Mesendoderm (in vitro differentiated cells): ENCODE data around the gene LRIG1.

ENCODE experiments used
- DNase-seq: peaks from one replicate; pipeline ENCODE4 v3.0.0; 2013
- H2AK5ac ChIP-seq: 2 replicates; pipeline ENCODE4 v1.6.1; 2013; ENCODE audit warnings: low read length, inconsistent platforms
- H2BK120ac ChIP-seq: 2 replicates; pipeline ENCODE4 v1.6.1; 2013; ENCODE audit warnings: low read depth, mild to moderate bottlenecking, low read length, moderate library complexity, mixed read lengths
- H2BK15ac ChIP-seq: replicated peaks from 2 replicates; pipeline ENCODE4 v1.6.1; 2013; ENCODE audit warnings: low read depth, mild to moderate bottlenecking, moderate library complexity
- H2BK5ac ChIP-seq: 2 replicates; pipeline ENCODE4 v1.6.1; 2013; ENCODE audit warnings: low read length, inconsistent platforms
- H3K18ac ChIP-seq: 2 replicates; pipeline ENCODE4 v1.6.1; 2013; ENCODE audit warnings: mild to moderate bottlenecking, low read length, mixed read lengths
- H3K23ac ChIP-seq: one replicate; pipeline ENCODE4 v1.6.1; 2013; ENCODE audit warnings: low read length
- H3K27ac ChIP-seq: 2 replicates; pipeline ENCODE4 v1.5.1; 2013; ENCODE audit warnings: low read depth, mild to moderate bottlenecking, inconsistent platforms, low read length, moderate library complexity
- H3K27me3 ChIP-seq: 2 replicates; pipeline ENCODE4 v1.6.1; 2013; ENCODE audit warnings: low read length, control low read depth, mild to moderate bottlenecking, inconsistent platforms; ENCODE audit not compliant: insufficient read depth, poor library complexity
- H3K36me3 ChIP-seq: 2 replicates; pipeline ENCODE4 v1.6.1; 2013; ENCODE audit warnings: low read length, inconsistent platforms; ENCODE audit not compliant: control insufficient read depth, insufficient read depth
- H3K4ac ChIP-seq: one replicate; pipeline ENCODE4 v1.6.1; 2013; ENCODE audit warnings: low read depth, mild to moderate bottlenecking, low read length, moderate library complexity
- H3K4me1 ChIP-seq: 2 replicates; pipeline ENCODE4 v1.6.1; 2013; ENCODE audit warnings: low read depth, low read length, inconsistent platforms; ENCODE audit not compliant: control insufficient read depth
- H3K4me2 ChIP-seq: 2 replicates; pipeline ENCODE4 v1.6.1; 2013; ENCODE audit warnings: low read length
- H3K4me3 ChIP-seq: 2 replicates; pipeline ENCODE4 v1.5.1; 2013; ENCODE audit warnings: mild to moderate bottlenecking, low read length
- H3K56ac ChIP-seq: one replicate; pipeline ENCODE4 v1.6.1; 2013; ENCODE audit warnings: low read length
- H3K79me1 ChIP-seq: 2 replicates; pipeline ENCODE4 v1.6.1; 2013; ENCODE audit warnings: low read length, inconsistent platforms
- H3K79me2 ChIP-seq: 2 replicates; pipeline ENCODE4 v1.6.1; 2013; ENCODE audit warnings: mild to moderate bottlenecking, low read length; ENCODE audit not compliant: control insufficient read depth, insufficient read depth
- H3K9ac ChIP-seq: 2 replicates; pipeline ENCODE4 v1.6.1; 2013; ENCODE audit warnings: low read length, inconsistent platforms
- H4K5ac ChIP-seq: one replicate; pipeline ENCODE4 v1.6.1; 2013; ENCODE audit warnings: low read length
- H4K8ac ChIP-seq: one replicate; pipeline ENCODE4 v1.6.1; 2013; ENCODE audit warnings: low read depth, mild to moderate bottlenecking, control low read depth, low read length, moderate library complexity
- WGBS: extraction: QIAGEN DNeasy Blood & Tissue Kit; methylation state at CpG from one replicate; pipeline ENCODE4 v1.1.7; 2013; ENCODE audit warnings: low lambda C conversion rate, missing lambda C conversion rate; ENCODE audit not compliant: insufficient coverage; ENCODE audit errors: extremely low coverage; 5-methylcytosine and 5-hydroxymethylcytosine counted together

LRIG1 gene

DNA sequence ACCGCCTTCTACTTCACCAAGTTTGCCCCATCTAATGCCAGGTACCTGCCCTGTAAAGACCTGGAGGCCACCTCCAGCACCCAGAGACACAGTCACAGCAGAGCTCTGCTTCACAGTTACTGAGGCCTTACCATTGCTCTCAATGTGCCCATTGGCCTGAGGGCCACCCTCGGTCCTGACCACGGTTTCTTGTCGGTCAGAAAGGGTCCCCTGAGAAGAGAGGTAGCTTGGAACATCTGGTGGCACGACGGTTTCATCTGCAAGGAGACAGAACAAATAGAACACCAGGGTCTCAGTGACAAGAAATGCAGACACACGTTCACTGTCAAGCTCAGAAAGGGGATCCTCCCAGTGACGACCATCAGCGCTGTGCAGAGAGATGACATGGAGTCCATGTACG lies 118.7 kb downstream of the LRIG1 start:
- WGBS = no CpG with 5 or more reads among the region's 10 CpGs
- no peak for DNase-seq
- no peak overlapping the region for H3K9ac ChIP-seq
- H3K79me1 ChIP-seq = no peaks in the 10 kb centered on the region
- no peaks in the 10 kb centered on the region for H3K79me2 ChIP-seq
- no peaks in the 10 kb centered on the region for H3K4me1 ChIP-seq
- H4K8ac ChIP-seq = no peak overlapping the region
- no peak overlapping the region for H2BK15ac ChIP-seq
- H2AK5ac ChIP-seq = no peak overlapping the region
- no peak overlapping the region for H3K18ac ChIP-seq
- peaks cover 20% of the 10 kb centered on the region for H3K36me3 ChIP-seq
- no peak overlapping the region for H3K23ac ChIP-seq
- H3K4me3 ChIP-seq = no peak overlapping the region
- H3K4me2 ChIP-seq = no peak overlapping the region
- no peak overlapping the region for H4K5ac ChIP-seq
- H3K27me3 ChIP-seq = no peaks in the 10 kb centered on the region
- no peak overlapping the region for H2BK120ac ChIP-seq
- H3K27ac ChIP-seq = no peak overlapping the region
- no peak overlapping the region for H3K56ac ChIP-seq
- H2BK5ac ChIP-seq = no peak overlapping the region
- no peak overlapping the region for H3K4ac ChIP-seq

DNA sequence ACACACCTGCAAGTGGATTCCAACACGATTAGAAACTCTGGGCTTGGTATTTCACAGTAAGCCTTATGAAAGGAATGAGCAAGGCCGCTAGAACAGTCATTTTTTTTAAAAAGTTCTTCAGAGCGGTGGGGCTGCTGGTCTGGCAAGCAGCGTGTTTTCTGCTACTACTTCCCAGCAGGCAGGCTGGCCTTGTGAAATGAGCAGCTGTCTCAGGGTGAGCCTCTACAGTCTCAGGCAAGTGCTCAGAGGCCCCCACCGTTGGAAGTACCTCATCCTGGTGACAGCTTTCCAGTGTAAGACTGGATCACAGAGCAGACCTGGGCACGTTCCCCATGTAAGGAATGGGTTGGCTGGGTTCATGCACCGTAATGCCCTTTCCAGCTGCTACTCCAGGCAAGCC lies 119.2 kb downstream of the LRIG1 start:
- Histone ChIP-seq H2BK5ac (no peak overlapping the region), H3K4me2 (no peak overlapping the region), H3K27ac (no peak overlapping the region), H3K56ac (no peak overlapping the region), H3K9ac (no peak overlapping the region), H2AK5ac (no peak overlapping the region), H3K18ac (no peak overlapping the region), H4K8ac (no peak overlapping the region), H3K36me3 (peaks cover 20% of the 10 kb centered on the region), H3K79me2 (no peaks in the 10 kb centered on the region), H3K27me3 (no peaks in the 10 kb centered on the region), H2BK120ac (no peak overlapping the region), H3K4ac (no peak overlapping the region), H4K5ac (no peak overlapping the region), H3K23ac (no peak overlapping the region), H3K79me1 (no peaks in the 10 kb centered on the region), H3K4me3 (no peak overlapping the region), H2BK15ac (no peak overlapping the region), H3K4me1 (no peaks in the 10 kb centered on the region)
- WGBS = no CpG with 5 or more reads among the region's 7 CpGs
- no peak for DNase-seq

DNA sequence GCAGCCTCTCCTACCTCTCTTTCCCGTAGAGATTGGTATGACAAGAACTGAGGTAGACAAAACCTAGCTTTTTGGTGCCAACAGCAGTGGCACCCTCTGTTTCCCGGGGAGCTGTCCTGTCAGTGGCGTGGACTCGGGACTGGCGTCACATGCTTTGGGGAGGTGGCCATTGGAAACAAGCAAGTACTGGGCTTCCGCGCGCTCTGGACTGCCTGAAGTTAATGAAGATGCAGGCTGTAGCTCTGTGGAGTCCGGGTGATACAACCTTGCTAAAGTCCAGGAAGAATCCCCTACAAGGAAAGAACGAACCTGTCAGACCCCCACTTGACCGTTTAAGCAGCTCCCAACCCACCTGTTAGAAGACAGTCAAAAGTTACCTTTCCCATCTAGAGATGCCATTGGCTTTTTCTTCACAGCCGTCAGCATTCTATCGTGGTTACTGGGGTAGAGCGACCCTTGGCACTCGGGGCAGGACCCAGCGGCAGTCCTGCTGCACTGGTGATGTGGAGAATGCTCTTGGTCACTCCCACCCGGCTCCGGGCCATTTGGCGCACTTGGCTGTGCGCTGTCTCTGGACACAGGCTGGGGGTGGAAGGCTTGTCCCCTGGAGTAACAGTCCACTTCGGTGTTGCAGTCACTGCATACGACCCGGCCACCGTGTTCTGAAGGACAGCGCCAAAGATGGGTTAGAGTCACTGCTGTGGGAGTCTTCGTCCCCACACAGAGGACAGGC lies 120.5 kb downstream of the LRIG1 start:
- Histone ChIP-seq H4K8ac (no peak overlapping the region), H3K79me1 (no peaks in the 10 kb centered on the region), H3K18ac (no peak overlapping the region), H2BK5ac (no peak overlapping the region), H3K27me3 (no peaks in the 10 kb centered on the region), H4K5ac (no peak overlapping the region), H2BK15ac (no peak overlapping the region), H3K23ac (no peak overlapping the region), H3K4me3 (no peak overlapping the region), H3K4ac (no peak overlapping the region), H3K56ac (no peak overlapping the region), H3K4me2 (no peak overlapping the region), H2AK5ac (no peak overlapping the region), H3K36me3 (peaks cover 15% of the 10 kb centered on the region), H3K9ac (no peak overlapping the region), H2BK120ac (no peak overlapping the region), H3K79me2 (no peaks in the 10 kb centered on the region), H3K4me1 (no peaks in the 10 kb centered on the region), H3K27ac (no peak overlapping the region)
- WGBS = no CpG with 5 or more reads among the region's 26 CpGs
- DNase-seq = no peak

DNA sequence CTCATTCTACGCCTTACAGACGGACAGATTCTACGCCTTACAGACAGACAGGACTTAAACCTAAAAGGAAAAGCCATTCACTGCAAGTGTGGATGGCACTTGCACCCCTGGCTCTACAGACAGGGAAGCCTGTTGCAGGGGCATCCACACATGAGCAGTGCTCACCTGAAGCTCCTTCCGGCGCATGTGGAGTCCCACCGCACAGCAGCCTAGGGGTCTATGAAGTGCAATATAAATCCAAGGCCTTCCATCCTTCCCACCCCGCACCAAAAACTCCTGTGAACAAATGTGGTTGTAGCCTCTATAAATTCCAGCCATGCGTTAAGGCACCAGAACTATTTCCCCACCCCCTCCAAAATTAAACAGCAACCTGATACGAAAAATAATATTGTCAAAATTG lies 121.3 kb downstream of the LRIG1 start:
- no peak overlapping the region for H2AK5ac ChIP-seq
- no peak overlapping the region for H3K56ac ChIP-seq
- H3K4me1 ChIP-seq = no peaks in the 10 kb centered on the region
- no peak overlapping the region for H2BK15ac ChIP-seq
- no peak overlapping the region for H3K23ac ChIP-seq
- H3K36me3 ChIP-seq = peaks cover 15% of the 10 kb centered on the region
- H2BK5ac ChIP-seq = no peak overlapping the region
- H4K5ac ChIP-seq = no peak overlapping the region
- H3K4ac ChIP-seq = no peak overlapping the region
- no peaks in the 10 kb centered on the region for H3K27me3 ChIP-seq
- no peak for DNase-seq
- H3K18ac ChIP-seq = no peak overlapping the region
- H2BK120ac ChIP-seq = no peak overlapping the region
- no CpG with 5 or more reads among the region's 9 CpGs for WGBS
- H3K79me1 ChIP-seq = no peaks in the 10 kb centered on the region
- H3K9ac ChIP-seq = no peak overlapping the region
- no peak overlapping the region for H4K8ac ChIP-seq
- H3K79me2 ChIP-seq = no peaks in the 10 kb centered on the region
- H3K4me2 ChIP-seq = no peak overlapping the region
- no peak overlapping the region for H3K27ac ChIP-seq
- no peak overlapping the region for H3K4me3 ChIP-seq

DNA sequence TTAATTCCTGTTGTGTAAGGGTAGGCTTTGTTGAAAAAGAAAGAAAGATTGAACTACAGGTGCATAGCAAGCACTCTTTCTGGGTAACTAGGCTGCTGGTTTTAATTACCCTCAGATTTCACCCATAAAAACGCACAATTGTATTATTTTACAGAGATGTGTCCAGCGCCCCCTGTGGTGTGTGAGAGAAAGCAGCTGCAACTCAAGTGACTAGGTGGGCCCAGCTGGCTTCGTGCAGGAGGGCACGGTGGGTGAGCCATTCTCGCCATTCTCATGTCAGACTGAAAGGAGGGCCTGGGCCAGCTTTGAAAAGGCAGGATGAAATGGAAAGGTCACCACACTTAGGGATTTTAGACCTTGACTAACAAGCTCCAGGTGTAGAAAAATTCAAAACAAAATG lies 122.6 kb downstream of the LRIG1 start:
- Histone ChIP-seq H4K8ac (no peak overlapping the region), H3K36me3 (peaks cover 15% of the 10 kb centered on the region), H2BK15ac (no peak overlapping the region), H3K27ac (no peak overlapping the region), H3K18ac (no peak overlapping the region), H3K4me2 (no peak overlapping the region), H2BK5ac (no peak overlapping the region), H4K5ac (no peak overlapping the region), H3K56ac (no peak overlapping the region), H3K79me1 (no peaks in the 10 kb centered on the region), H3K9ac (no peak overlapping the region), H3K4ac (no peak overlapping the region), H3K23ac (no peak overlapping the region), H3K27me3 (no peaks in the 10 kb centered on the region), H3K4me1 (no peaks in the 10 kb centered on the region), H2BK120ac (no peak overlapping the region), H3K4me3 (no peak overlapping the region), H3K79me2 (no peaks in the 10 kb centered on the region), H2AK5ac (no peak overlapping the region)
- no CpG with 5 or more reads among the region's 5 CpGs for WGBS
- peak; percentile 57 for DNase-seq

DNA sequence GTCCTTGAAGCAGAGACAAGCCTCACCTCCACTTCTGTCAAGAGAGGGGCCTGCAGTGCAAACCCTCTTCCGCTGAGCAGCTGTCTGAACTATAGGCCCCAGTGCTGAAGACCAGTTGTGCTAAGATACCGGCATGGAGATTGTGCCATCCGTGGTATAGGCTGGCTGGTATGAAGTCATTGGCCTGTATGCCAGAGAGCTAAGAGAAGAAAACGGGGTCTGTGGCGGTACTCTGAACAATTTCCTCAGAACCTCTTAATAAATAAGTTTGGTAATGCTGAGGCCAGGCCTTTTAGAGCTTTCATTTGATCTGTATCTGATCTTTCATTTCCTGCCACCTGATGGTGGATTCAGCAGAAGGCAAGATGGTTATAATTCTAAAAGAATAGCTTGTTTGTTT lies 123.0 kb downstream of the LRIG1 start:
- Histone ChIP-seq H2BK120ac (no peak overlapping the region), H3K4me3 (no peak overlapping the region), H3K23ac (no peak overlapping the region), H3K56ac (no peak overlapping the region), H4K5ac (no peak overlapping the region), H3K4ac (no peak overlapping the region), H3K4me1 (no peaks in the 10 kb centered on the region), H2BK5ac (no peak overlapping the region), H3K36me3 (peaks cover 15% of the 10 kb centered on the region), H3K79me2 (no peaks in the 10 kb centered on the region), H3K27me3 (no peaks in the 10 kb centered on the region), H3K9ac (no peak overlapping the region), H3K4me2 (no peak overlapping the region), H2AK5ac (no peak overlapping the region), H2BK15ac (no peak overlapping the region), H3K18ac (no peak overlapping the region), H4K8ac (no peak overlapping the region), H3K27ac (no peak overlapping the region), H3K79me1 (no peaks in the 10 kb centered on the region)
- DNase-seq = no peak
- WGBS = no CpG with 5 or more reads among the region's 5 CpGs
